K562 (cell line): ENCODE data around the gene SFI1. TPM values are rescaled to one million over a fixed set of nuclear protein-coding genes. Genes with fewer than 3 reads are reported as not detected.

Experiments used
- ADNP ChIP-seq: fragments of 200-800 bp; sonication (Bioruptor generic); IDR thresholded peaks from 2 replicates; pipeline ENCODE4 v1.6.1; 2016; ENCODE audit warnings: missing genetic modification characterization, missing compliant biosample characterization
- ASH1L ChIP-seq: fragments of 450-650 bp; IDR thresholded peaks from 2 replicates; pipeline ENCODE4 v1.6.1; 2018; ENCODE audit warnings: borderline replicate concordance, mild to moderate bottlenecking, low read depth; ENCODE audit not compliant: partially characterized antibody
- BCOR ChIP-seq: fragments of 450-650 bp; IDR thresholded peaks from 2 replicates; pipeline ENCODE4 v1.6.1; 2016
- CSDE1 ChIP-seq, 2 experiments: fragments of 450-650 bp; IDR thresholded peaks; 2 replicates each; pipeline ENCODE4 v1.6.1; 2016; ENCODE audit warnings: mild to moderate bottlenecking in 1 of 2
- EGR1 ChIP-seq: fragments of 450-650 bp; conservative IDR thresholded peaks from 2 replicates; pipeline ENCODE4 v1.6.1; 2017; ENCODE audit warnings: mild to moderate bottlenecking
- ETV6 ChIP-seq, 3 experiments: fragments of 150-350 bp in 1 of 3; sonication (generic) in 1 of 3; formaldehyde crosslinking in 1 of 3; IDR thresholded peaks; 2 replicates each; pipeline versions ENCODE4 v1.6.1 to v1.8.0; 2014 to 2022; ENCODE audit warnings: borderline replicate concordance in 2 of 3, low read depth in 2 of 3, antibody characterized with exemption in 1 of 3, low read length in 1 of 3, mild to moderate bottlenecking in 1 of 3, missing genetic modification reagents in 1 of 3
- GABPA ChIP-seq: fragments of 200-800 bp; sonication (Bioruptor generic); conservative IDR thresholded peaks from 2 replicates; pipeline ENCODE4 v1.6.1; 2016; ENCODE audit warnings: low read depth, missing genetic modification characterization, missing compliant biosample characterization
- GATAD2A ChIP-seq: fragments of 450-650 bp; IDR thresholded peaks from 2 replicates; pipeline ENCODE4 v1.6.1; 2017
- MAZ ChIP-seq, 2 experiments: fragments of 450-650 bp in 1 of 2; sonication (generic) in 1 of 2; formaldehyde crosslinking; IDR thresholded peaks in 1 of 2; conservative IDR thresholded peaks in 1 of 2; 2 replicates each; pipeline versions ENCODE4 v1.4.0 to v1.5.0; 2020; ENCODE audit warnings: mild to moderate bottlenecking in 1 of 2, missing genetic modification reagents in 1 of 2
- MEIS2 ChIP-seq: fragments of 450-650 bp; IDR thresholded peaks from 2 replicates; pipeline ENCODE4 v1.6.1; 2014; ENCODE audit warnings: mild to moderate bottlenecking; ENCODE audit not compliant: partially characterized antibody
- NFE2L1 ChIP-seq: fragments of 450-650 bp; IDR thresholded peaks from 2 replicates; pipeline ENCODE4 v1.6.1; 2016; ENCODE audit warnings: missing genetic modification characterization, low read depth, mild to moderate bottlenecking, missing compliant biosample characterization, moderate library complexity, borderline replicate concordance
- POU5F1 ChIP-seq: fragments of 150-350 bp; IDR thresholded peaks from 2 replicates; pipeline ENCODE4 v1.6.1; 2014; ENCODE audit warnings: borderline replicate concordance, low read length, low read depth, mild to moderate bottlenecking; ENCODE audit not compliant: partially characterized antibody
- RBBP5 ChIP-seq: fragments of 200-600 bp; sonication (generic); IDR thresholded peaks from 2 replicates; pipeline ENCODE4 v1.6.1; 2012; ENCODE audit warnings: borderline replicate concordance, mild to moderate bottlenecking, low read length, control low read depth, inconsistent platforms; ENCODE audit not compliant: insufficient read depth, poor library complexity, severe bottlenecking
- SMARCC2 ChIP-seq: fragments of 450-650 bp; IDR thresholded peaks from 2 replicates; pipeline ENCODE4 v1.6.1; 2017; ENCODE audit warnings: antibody characterized with exemption, moderate library complexity, mild to moderate bottlenecking, low read depth
- SOX6 ChIP-seq: fragments of 450-650 bp; IDR thresholded peaks from 2 replicates; pipeline ENCODE4 v1.6.1; 2014; ENCODE audit warnings: mild to moderate bottlenecking
- SUPT5H ChIP-seq: fragments of 450-650 bp; IDR thresholded peaks from 2 replicates; pipeline ENCODE4 v1.6.1; 2016
- TFAP4 ChIP-seq: sonication (generic); formaldehyde crosslinking; IDR thresholded peaks from 2 replicates; pipeline ENCODE4 v1.8.0; 2022; ENCODE audit warnings: missing genetic modification reagents, mild to moderate bottlenecking, moderate library complexity, borderline replicate concordance
- TRIM24 ChIP-seq, 2 experiments: fragments of 450-650 bp; IDR thresholded peaks; 2 replicates each; pipeline ENCODE4 v1.6.1; 2016
- ZFX ChIP-seq: sonication (generic); formaldehyde crosslinking; IDR thresholded peaks from 2 replicates; pipeline ENCODE4 v1.8.0; 2022; ENCODE audit warnings: mild to moderate bottlenecking, missing genetic modification reagents, moderate library complexity
- ZNF175 ChIP-seq: fragments of 200-800 bp; sonication (Bioruptor generic); IDR thresholded peaks from 2 replicates; pipeline ENCODE4 v1.6.1; 2016; ENCODE audit warnings: low read depth, mild to moderate bottlenecking, missing genetic modification characterization, missing compliant biosample characterization
- ZNF212 ChIP-seq: fragments of 450-650 bp; formaldehyde crosslinking; IDR thresholded peaks from 2 replicates; pipeline ENCODE4 v1.4.0; 2020; ENCODE audit warnings: mild to moderate bottlenecking
- ZNF324 ChIP-seq: fragments of 250-450 bp; sonication (Bioruptor Pico); IDR thresholded peaks from 2 replicates; pipeline ENCODE4 v1.4.0; 2020; ENCODE audit warnings: mild to moderate bottlenecking
- ZNF507 ChIP-seq: conservative IDR thresholded peaks from 2 replicates; pipeline ENCODE4 v1.6.1; 2017; ENCODE audit warnings: missing genetic modification characterization, missing compliant biosample characterization
- ZNF583 ChIP-seq: fragments of 250-450 bp; sonication (Bioruptor Pico); IDR thresholded peaks from 2 replicates; pipeline ENCODE4 v1.4.0; 2020
- ZNF764 ChIP-seq: fragments of 250-450 bp; sonication (Bioruptor Pico); IDR thresholded peaks from 2 replicates; pipeline ENCODE4 v1.4.0; 2020; ENCODE audit warnings: low read depth, mild to moderate bottlenecking, moderate library complexity
- ZNF77 ChIP-seq: fragments of 250-450 bp; sonication (Bioruptor Pico); IDR thresholded peaks from 2 replicates; pipeline ENCODE4 v1.5.0; 2020
- polyA plus RNA-seq, 8 experiments: library from polyadenylated mRNA; depleted of rRNA in 4 of 8; stranded (reverse) in 5 of 8; unstranded in 3 of 8; fragments of >200 nt; fragmentation: Nextera tagmentation in 2 of 8; fragmentation: Illumina TruSeq in 1 of 8; extraction: Ambion mirVana in 2 of 8; extraction: Trizol in 1 of 8; gene quantifications; 2 replicates each; pipeline versions ENCODE4 v1.2.1 to v1.2.3, GENCODE V29; 2011 to 2014; ENCODE audit warnings: inconsistent platforms in 1 of 8, missing spikeins in 1 of 8
- total RNA-seq, 7 experiments: library from RNA; depleted of rRNA in 6 of 7; stranded (reverse); fragments of >200 nt in 6 of 7; fragmentation: Illumina TruSeq in 2 of 7; extraction: Trizol in 2 of 7; gene quantifications; 2 replicates each; pipeline versions ENCODE4 v1.2.1 to v1.2.3, GENCODE V29; 2011 to 2021; ENCODE audit warnings: low replicate concordance in 1 of 7
- TF ChIP-seq, protein P1 (sequence below): conservative IDR thresholded peaks from 2 replicates; pipeline ENCODE4 v1.6.1; 2011; ENCODE audit warnings: low read depth, mild to moderate bottlenecking, low read length; ENCODE audit not compliant: control insufficient read depth

SFI1 gene
- total and polyA plus RNA-seq, 9 of the 15 experiments (the other 6 are each of a cell fraction or from before 2014, with no cell fraction given), result 3.0 to 25.6 (median 14.1) TPM

DNA sequence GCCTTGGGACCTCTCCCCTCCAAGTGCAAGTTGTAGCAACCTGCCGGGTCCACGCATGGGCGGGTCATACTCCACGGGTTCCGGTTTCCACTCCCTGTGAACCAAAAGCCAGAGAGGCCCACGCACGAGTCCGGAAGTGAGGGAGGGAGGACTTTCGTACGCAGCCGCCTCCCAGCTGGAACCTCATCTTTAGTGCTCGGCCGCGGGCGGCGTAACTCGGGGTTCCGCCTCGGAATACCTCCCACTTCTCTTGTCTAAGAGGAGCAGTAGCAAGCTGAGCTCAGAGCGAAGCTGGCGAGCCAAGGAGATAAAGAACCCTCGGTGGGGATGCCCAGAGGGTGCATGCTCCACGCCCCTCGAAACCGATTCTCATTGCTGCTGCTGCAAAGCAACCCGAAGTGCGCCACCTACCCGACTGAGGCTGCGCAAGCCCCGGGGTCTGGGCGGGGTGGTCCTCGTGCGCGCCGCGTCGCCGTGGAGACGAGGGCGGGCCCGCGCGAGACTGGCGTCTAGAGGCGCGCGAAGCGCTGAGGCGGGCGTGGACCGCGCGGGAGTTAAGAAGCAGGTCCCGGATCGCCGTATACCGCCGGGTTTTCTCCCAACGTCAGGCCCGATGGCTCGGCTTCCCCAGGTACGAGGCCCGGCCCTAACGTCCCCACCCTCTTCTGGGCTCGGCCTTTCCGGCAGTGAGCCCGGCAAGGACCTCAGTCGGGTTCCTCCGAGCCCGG is at the start of gene SFI1 (continued):
- TF ChIP-seq POU5F1, result no peak
- TF ChIP-seq ZFX (CRISPR knock-in tag), result peak; percentile 57
- TF ChIP-seq CSDE1 (IDR thresholded peaks at IDR 0.05), result no peak
- no peak for TF ChIP-seq ZNF324 (CRISPR knock-in tag)
- TF ChIP-seq SUPT5H, result peak; percentile 47; the same call in 1 of the 2 replicates
- TF ChIP-seq MAZ (CRISPR knock-in tag; conservative IDR thresholded peaks at IDR 0.05 in 1 of 2, IDR thresholded peaks at IDR 0.05 in 1 of 2), result peak; percentile 61 to 73; a peak in 1 of 4 replicates
- peak; percentile 62 for TF ChIP-seq MEIS2
- peak; percentile 94 for TF ChIP-seq TFAP4 (CRISPR knock-in tag)
- peak; percentile 87 for TF ChIP-seq GABPA (tag)
- no peak for TF ChIP-seq ZNF507
- TF ChIP-seq ZNF77, result no peak
- TF ChIP-seq SMARCC2, result no peak
- TF ChIP-seq ZNF175 (CRISPR knock-in tag), result no peak
- 0 out of 2 replicates have a peak, but pooled peaks have one; percentile 19 for TF ChIP-seq SOX6
- no peak for TF ChIP-seq BCOR
- TF ChIP-seq ETV6 (IDR thresholded peaks at IDR 0.05; ENCODE audit: borderline replicate concordance in 1 of 2, low read depth in 2 of 2, low read length in 1 of 2), result no peak
- TF ChIP-seq ETV6 (CRISPR knock-in tag; IDR thresholded peaks at IDR 0.05; ENCODE audit: borderline replicate concordance), result no peak
- no peak for TF ChIP-seq ZNF212
- no peak for TF ChIP-seq TRIM24 (IDR thresholded peaks at IDR 0.05)
- no peak for TF ChIP-seq ASH1L
- TF ChIP-seq NFE2L1 (tag), result no peak
- no peak for TF ChIP-seq ZNF583 (CRISPR knock-in tag)
- TF ChIP-seq ZNF764 (CRISPR knock-in tag), result no peak
- TF ChIP-seq RBBP5, result peak; percentile 77
- no peak for TF ChIP-seq GATAD2A
- TF ChIP-seq, protein P1, sequence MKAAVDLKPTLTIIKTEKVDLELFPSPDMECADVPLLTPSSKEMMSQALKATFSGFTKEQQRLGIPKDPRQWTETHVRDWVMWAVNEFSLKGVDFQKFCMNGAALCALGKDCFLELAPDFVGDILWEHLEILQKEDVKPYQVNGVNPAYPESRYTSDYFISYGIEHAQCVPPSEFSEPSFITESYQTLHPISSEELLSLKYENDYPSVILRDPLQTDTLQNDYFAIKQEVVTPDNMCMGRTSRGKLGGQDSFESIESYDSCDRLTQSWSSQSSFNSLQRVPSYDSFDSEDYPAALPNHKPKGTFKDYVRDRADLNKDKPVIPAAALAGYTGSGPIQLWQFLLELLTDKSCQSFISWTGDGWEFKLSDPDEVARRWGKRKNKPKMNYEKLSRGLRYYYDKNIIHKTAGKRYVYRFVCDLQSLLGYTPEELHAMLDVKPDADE, result no peak
- TF ChIP-seq EGR1, result peak; percentile 45
- TF ChIP-seq ADNP, result no peak
